NB4 (cell line): ENCODE results near the gene ABCC10.
A peak's percentile ranks its signal among the peaks of the same experiment; 100 is the strongest.

ENCODE experiments used
- DNase-seq: peaks from one replicate; pipeline ENCODE4 v3.0.0; 2010; ENCODE audit warnings: low read depth
- H3K4me3 ChIP-seq: one replicate; pipeline ENCODE4 v1.5.1; 2011; ENCODE audit warnings: mild to moderate bottlenecking, low read depth, low read length, moderate library complexity
- MYC ChIP-seq: IDR thresholded peaks from 2 replicates; pipeline ENCODE4 v1.6.1; 2011; ENCODE audit warnings: low read depth, low read length
- POLR2A ChIP-seq: IDR thresholded peaks from 2 replicates; pipeline ENCODE4 v1.6.1; 2011; ENCODE audit warnings: mild to moderate bottlenecking; ENCODE audit not compliant: insufficient read length; ENCODE audit errors: extremely low read depth
- TF ChIP-seq, protein P1 (sequence below): IDR thresholded peaks from 2 replicates; pipeline ENCODE4 v1.6.1; 2011; ENCODE audit warnings: low read depth, low read length
- TF ChIP-seq, protein P2 (sequence below): IDR thresholded peaks from one replicate; pipeline ENCODE4 v1.5.1; 2012; ENCODE audit warnings: low read depth, low read length

The ABCC10 gene

DNA sequence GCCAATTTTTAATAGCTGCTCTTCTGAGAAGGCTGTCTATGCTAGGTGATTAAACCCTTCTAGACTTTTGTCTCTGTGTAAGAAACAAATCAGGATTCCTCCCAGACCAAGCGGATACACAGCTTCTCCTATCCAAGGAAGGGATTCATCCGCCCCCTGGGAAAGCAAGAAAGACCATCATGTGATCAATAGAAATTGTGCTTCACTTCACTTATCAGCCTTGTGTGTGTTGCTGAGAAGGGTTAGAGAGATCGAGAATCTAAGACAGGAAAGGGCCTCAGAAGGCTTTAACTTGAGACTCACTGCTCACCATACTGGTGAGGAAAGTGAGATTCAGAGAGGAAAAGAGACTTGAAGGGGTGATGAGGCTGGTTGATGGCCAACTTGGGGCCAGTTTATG, 1.5 kb downstream of the ABCC10 start:
- DNase-seq: no peak
- peak overlapping the region; percentile 85 for H3K4me3 ChIP-seq
- TF ChIP-seq, protein P1, sequence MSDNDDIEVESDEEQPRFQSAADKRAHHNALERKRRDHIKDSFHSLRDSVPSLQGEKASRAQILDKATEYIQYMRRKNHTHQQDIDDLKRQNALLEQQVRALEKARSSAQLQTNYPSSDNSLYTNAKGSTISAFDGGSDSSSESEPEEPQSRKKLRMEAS: no peak
- TF ChIP-seq MYC (no peak), POLR2A (no peak)
- TF ChIP-seq, protein P2, sequence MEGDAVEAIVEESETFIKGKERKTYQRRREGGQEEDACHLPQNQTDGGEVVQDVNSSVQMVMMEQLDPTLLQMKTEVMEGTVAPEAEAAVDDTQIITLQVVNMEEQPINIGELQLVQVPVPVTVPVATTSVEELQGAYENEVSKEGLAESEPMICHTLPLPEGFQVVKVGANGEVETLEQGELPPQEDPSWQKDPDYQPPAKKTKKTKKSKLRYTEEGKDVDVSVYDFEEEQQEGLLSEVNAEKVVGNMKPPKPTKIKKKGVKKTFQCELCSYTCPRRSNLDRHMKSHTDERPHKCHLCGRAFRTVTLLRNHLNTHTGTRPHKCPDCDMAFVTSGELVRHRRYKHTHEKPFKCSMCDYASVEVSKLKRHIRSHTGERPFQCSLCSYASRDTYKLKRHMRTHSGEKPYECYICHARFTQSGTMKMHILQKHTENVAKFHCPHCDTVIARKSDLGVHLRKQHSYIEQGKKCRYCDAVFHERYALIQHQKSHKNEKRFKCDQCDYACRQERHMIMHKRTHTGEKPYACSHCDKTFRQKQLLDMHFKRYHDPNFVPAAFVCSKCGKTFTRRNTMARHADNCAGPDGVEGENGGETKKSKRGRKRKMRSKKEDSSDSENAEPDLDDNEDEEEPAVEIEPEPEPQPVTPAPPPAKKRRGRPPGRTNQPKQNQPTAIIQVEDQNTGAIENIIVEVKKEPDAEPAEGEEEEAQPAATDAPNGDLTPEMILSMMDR: no peak

DNA sequence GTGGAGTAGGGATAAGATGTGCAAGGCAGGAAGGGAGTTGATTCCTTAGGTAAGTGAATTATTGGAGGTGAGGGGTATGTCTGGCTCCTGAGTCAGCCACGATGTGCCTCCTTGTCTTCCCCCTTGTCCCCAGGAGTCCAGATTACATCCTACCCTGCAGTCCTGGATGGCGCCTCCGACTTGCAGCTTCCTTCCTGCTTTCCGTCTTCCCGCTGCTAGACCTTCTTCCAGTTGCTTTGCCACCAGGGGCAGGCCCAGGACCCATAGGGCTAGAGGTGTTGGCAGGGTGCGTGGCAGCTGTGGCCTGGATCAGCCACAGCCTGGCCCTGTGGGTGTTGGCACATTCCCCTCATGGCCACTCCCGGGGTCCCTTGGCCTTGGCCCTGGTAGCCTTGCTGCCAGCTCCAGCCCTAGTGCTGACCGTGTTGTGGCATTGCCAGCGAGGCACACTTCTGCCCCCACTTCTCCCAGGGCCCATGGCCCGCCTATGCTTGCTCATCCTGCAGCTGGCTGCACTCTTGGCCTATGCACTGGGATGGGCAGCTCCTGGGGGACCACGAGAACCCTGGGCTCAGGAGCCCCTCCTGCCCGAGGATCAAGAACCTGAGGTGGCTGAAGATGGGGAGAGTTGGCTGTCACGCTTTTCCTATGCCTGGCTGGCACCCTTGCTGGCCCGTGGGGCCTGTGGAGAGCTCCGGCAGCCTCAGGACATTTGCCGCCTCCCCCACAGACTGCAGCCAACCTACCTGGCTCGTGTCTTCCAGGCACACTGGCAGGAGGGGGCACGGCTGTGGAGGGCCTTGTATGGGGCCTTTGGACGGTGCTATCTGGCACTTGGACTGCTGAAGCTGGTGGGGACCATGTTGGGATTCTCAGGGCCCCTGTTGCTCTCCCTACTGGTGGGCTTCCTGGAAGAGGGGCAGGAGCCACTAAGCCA, 4.9 kb downstream of the ABCC10 start:
- no peak overlapping the region for H3K4me3 ChIP-seq
- TF ChIP-seq, protein P1: no peak
- TF ChIP-seq POLR2A: no peak
- TF ChIP-seq, protein P2: no peak
- TF ChIP-seq MYC: no peak
- DNase-seq: no peak

DNA sequence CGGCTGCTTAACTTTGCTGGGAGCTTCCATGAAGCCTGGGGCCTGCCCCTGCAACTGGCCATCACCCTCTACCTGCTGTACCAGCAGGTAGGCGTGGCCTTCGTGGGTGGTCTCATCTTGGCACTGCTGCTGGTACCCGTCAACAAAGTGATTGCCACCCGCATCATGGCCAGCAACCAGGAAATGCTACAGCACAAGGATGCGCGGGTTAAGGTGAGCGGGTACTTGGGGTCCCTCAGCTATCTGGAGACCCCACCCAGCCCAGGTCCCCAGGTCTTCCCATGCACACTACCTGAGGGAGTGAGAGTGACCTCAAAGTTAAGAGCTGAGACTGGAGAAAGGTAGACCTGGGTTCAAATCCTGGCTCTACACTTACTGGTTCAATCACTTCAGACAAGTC, 5.8 kb downstream of the ABCC10 start:
- TF ChIP-seq POLR2A (no peak), MYC (no peak)
- TF ChIP-seq, protein P2: no peak
- TF ChIP-seq, protein P1: no peak
- no peak for DNase-seq

DNA sequence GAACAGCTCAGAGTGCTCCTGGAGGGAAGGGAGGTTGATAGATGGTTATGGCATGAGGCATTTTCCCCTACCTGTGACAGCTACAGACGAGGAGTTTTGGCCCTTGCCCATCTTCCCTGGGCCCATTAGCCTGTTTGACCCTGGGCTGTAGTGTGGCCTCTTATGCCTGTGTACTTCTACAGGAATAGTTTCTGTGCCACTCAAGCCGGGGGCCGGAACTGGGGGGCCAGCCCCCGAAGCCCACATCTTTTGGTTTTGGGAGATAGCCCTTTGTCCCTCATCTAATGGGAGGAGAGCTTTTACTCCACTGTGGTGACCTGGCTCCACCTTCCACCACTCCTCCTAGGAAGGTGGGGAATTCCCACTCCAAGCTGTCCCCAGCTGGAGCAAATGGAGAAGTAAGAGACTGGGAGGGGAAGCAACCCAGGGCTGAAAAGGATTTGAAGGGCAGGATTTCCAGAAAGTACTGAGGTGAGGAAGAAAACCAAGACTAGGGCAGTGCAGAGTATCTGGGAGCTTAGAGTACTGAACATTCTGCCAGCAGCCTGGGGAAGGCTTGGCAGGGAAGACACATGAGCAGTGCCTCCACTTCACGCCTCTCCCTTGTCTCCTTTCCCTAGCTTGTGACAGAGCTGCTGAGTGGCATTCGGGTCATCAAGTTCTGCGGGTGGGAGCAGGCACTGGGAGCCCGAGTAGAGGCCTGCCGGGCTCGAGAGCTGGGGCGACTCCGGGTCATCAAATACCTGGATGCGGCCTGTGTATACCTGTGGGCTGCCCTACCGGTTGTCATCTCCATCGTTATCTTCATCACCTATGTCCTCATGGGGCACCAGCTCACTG, 6.9 kb downstream of the ABCC10 start:
- DNase-seq: no peak
- TF ChIP-seq, protein P2: no peak
- TF ChIP-seq, protein P1: no peak
- TF ChIP-seq MYC: no peak
- TF ChIP-seq POLR2A: no peak
- H3K4me3 ChIP-seq: no peak overlapping the region

More for the DNA sequence above, 5.8 kb downstream of the ABCC10 start:
- no peak overlapping the region for H3K4me3 ChIP-seq

DNA sequence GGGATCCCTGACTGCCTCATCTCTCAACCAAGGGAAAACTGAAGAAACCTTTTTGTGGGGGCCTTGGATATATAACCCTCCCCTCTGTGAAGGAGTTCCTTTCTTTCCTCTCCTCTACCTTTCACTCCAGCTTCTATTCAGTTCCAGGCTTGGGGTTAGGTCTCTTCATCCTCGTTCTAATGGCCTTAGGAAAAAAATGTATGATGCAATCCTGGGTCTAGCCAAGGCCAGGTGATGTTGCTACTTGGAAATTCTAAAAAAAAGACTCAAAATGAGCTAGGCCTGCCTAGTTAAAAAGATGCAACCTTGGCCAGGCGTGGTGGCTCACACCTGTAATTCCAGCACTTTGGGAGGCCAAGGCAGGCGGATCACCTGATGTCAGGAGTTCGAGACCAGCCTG, 7.6 kb downstream of the ABCC10 start:
- H3K4me3 ChIP-seq: no peak overlapping the region
- TF ChIP-seq POLR2A (no peak), MYC (no peak)
- TF ChIP-seq, protein P2: no peak
- TF ChIP-seq, protein P1: no peak
- DNase-seq: no peak
